ENCODE measurements around the gene LOC128125822. TPM values are rescaled to one million over a fixed set of nuclear protein-coding genes. Genes with fewer than 3 reads are reported as not detected.
"Not testable (repeated sequence)": the region's sequence is repeated elsewhere in the genome, so short reads cannot be mapped to it uniquely, and the experiment has no call there.

The LOC128125822 gene

GRCh38 chr6:63581355-63582013 lies 9.2 kb downstream of the LOC128125822 start:
- DNase-seq (ENCODE audit: low read depth in 2 of 2), result no peak

- DNase-seq (ENCODE audit: low read depth in 2 of 2), result no peak
Observed at GRCh38 chr6:63582579-63583231, 10.4 kb downstream of the LOC128125822 start.

GRCh38 chr6:63584125-63584514 lies 11.8 kb downstream of the LOC128125822 start:
- DNase-seq (ENCODE audit: low read depth in 2 of 2), result no peak

DNA sequence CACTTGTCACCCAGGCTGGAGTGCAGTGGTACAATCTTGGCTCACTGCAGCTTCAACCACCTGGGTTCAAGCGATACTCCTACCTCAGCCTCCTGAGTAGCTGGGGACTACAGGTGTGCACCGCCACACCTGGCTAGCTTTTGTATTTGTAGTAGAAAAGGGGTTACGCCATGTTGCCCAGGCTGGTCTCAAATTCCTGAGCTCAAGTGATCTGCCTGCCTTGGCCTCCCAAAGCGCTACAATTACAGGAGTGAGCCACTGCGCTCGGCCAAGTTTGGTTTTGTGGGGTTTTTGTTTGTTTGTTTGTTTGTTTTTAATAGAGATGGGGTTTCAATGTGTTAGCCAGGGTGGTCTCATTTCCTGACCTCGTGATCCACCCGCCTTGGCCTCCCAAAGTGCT lies 12.3 kb downstream of the LOC128125822 start:
- DNase-seq (ENCODE audit: low read depth in 2 of 2), result no peak

DNA sequence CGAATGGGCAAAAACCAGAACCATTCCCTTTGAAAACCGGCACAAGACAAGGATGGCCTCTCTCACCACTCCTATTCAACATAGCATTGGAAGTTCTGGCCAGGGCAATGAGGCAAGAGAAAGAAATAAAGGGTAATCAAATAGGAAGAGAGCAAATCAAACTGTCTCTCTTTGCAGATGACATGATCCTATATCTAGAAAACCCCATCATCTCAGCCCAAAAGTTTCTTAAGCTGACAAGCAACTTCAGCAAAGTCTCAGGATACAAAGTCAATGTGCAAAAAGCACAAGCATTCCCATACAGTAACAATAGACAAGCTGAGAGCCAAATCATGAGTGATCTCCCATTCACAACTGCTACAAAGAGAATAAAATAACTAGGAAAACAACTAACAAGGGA lies 13.4 kb downstream of the LOC128125822 start:
- DNase-seq (ENCODE audit: low read depth in 2 of 2), result not testable (repeated sequence)

DNA sequence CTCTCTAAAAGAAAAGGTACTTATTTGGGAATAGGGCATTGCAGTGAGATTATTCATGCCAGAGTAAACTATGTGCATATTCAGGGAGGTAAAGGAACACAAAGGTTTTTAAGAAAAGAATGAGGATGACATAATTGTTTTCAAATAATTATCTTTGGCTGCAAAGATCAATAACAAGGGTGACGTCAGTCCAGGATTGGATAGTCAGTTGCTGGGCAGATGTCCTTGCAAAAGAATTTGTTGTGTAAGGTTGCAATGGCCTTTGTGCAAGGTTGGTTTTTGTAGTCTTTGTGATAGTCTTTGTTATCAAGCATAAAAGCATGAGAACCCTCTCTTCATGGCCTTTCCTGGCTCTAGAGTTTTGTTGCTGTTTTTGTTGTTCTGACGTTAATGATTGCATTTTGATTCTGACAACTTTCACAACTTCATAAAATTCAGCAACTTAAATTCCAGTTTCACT lies 17.7 kb downstream of the LOC128125822 start:
- peak in 1 of 2 donors; percentile 34 for DNase-seq (ENCODE audit: low read depth in 2 of 2)

DNA sequence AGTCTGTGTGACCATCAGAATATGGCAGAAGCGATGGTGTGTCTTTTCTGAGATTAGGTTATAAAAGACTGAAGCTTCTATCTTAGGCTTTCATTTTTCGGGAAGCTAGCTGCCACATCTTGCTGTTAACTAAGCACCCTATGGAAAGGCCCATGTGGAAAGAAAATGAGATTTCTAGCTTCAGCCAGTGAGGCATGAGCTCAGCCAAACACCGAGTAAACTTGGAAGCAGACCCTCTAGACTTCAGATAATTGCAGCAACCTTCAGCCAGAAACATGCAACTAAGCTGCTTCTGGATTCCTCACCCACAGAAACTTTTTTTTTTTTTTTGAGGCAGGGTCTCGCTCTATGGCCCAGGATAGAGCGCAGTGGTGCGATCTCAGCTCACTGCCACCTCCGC lies 20.6 kb downstream of the LOC128125822 start:
- DNase-seq (ENCODE audit: low read depth in 2 of 2), result no peak

DNA sequence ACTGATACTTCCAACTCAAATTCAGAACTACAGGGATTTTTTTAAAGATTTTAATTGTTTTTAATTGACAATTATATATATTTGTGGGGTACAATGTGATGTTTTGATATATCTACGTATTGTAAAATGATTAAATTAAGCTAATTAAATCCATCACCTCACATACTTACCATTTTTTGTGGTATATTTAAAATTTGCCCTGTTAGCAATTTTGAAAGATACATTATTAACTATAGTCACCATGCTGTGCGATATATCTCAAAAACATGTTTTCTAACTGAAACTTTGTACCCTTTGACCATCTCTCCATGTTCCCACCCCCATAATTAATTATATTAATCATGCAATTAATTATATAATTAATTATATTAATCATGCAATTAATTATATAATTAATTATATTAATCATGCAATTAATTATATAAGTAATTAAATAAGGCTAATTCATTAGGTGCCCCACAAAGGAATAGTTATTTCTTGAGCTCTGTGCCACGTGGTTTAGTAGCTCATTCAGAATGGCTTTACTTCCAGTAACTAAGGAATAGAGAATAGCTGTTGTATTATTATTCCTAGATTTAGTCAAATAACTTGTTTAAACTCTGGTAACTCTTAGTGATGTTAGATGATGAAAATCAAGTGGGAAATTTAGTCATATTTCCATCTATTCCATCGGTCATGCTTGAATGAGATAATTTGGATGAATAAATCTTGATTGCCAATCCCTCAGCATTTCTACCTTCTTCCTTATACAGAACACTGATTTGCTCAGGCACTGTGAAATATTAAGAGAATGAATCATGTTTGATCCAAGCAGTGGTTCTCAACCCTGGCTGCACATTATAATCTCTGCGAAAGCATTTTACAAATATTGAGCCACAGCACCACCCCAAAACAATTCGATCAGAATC lies 25.1 kb downstream of the LOC128125822 start:
- DNase-seq (ENCODE audit: low read depth in 2 of 2), result no peak

- peak; percentile 56 to 71 for DNase-seq (ENCODE audit: low read depth in 2 of 2)
Observed at GRCh38 chr6:63598049-63599036, 26.1 kb downstream of the LOC128125822 start.

DNA sequence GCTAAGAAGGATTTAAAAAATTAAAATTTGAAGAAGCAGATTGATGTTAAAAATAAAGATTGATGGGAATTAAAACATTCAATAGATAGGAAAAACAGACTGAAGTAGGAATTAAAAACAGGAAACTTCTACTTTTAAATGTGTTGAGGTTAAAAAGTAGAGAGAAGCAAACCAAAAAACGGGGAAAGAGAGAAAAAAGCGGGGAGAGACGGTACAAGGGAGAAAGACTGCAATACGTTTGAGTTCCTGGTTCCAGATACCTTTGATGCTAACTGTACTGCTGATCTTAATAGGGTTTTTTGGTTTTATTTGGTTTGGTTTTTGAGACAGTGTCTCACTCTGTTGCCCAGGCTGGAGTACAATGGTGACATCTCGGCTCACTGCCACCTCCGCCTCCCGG lies 27.0 kb downstream of the LOC128125822 start:
- DNase-seq (ENCODE audit: low read depth in 2 of 2), result no peak

GRCh38 chr6:63600136-63600535 lies 27.9 kb downstream of the LOC128125822 start:
- no peak for DNase-seq (ENCODE audit: low read depth in 2 of 2)

DNA sequence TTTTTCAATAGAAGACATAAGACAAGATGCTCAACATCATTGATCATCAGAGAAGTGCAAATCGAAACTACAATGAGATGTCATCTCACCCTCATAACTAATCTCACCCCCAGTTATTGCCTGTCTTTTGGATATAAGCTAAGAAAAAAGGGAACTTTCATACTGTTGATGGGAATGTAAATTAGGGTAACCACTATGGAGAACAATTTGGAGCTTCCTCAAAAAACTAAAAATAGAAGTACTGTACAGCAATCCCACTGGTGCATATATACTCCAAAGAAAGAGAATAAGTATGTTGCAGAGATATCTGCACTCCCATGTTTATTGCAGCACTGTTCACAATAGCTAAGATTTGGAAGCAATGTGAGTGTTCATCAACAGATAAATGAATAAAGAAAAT lies 37.0 kb downstream of the LOC128125822 start:
- DNase-seq (ENCODE audit: low read depth in 2 of 2), result no peak

DNA sequence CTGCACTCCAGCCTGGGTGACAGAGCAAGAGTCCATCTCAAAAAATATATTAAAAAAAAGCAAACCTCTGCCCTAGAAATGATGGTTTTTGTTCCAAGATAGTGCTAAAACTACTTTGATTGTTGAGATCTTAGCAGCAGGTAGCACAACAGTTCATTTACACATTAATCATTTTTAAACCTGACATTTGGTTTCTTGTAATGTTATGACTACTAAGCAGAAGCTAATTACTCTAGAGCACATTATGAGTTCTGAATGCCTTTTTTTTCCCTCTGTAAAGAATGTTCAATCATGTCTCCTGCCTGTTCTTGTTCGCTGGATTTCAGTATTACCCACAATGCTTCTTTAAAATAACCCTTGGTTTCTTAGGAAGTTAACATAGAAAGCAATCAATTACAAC lies 38.7 kb downstream of the LOC128125822 start:
- DNase-seq (ENCODE audit: low read depth in 2 of 2), result no peak

DNA sequence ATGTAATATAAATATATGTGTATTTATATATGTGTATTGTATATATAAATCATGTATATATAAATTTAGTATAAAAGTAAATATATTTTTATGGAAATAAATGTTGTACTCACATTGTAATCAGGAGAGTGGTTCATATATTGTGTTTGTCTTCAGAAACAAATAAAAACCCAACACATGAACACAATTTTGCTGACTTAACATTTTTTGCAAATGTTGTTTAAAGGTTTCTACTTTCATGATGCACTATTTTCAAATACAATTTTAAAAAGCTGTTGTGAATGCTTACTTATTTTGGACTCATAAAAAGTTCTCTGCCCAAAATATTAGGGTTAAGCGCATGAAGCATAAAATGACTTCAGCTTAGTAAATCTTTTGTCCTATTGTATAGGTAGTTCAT lies 39.3 kb downstream of the LOC128125822 start:
- no peak for DNase-seq (ENCODE audit: low read depth in 2 of 2)

GRCh38 chr6:63615590-63615989 lies 43.3 kb downstream of the LOC128125822 start:
- no peak for DNase-seq (ENCODE audit: low read depth in 2 of 2)

Other genes starting within 250 kb of the LOC128125822 start
- gene PTP4A1, start within 50 bp of the LOC128125822 start, total RNA-seq, result 17.5 and 22.4 TPM in 2 replicates
- gene PHF3, start 63.3 kb downstream of the LOC128125822 start, total RNA-seq, result 29.2 and 40.7 TPM in 2 replicates

All from lung microvascular endothelial cell (primary cell).